GF-D8 (cell line): ENCODE measurements around the gene GFOD2.

ENCODE experiments used
- DNase-seq: peaks from one replicate; lab custom pipeline; 2025; lab: John Stamatoyannopoulos, UW

The GFOD2 gene

GRCh38 chr16:67731753-67732095 is 12.6 kb upstream of the GFOD2 start:
- DNase-seq = no peak

- no peak for DNase-seq
Observed at GRCh38 chr16:67731071-67731752, 12.1 kb upstream of the GFOD2 start.

GRCh38 chr16:67730326-67730725 is 11.2 kb upstream of the GFOD2 start:
- DNase-seq = no peak

GRCh38 chr16:67729636-67730248 is 10.6 kb upstream of the GFOD2 start:
- DNase-seq = no peak

GRCh38 chr16:67727521-67728485 is 8.7 kb upstream of the GFOD2 start:
- no peak for DNase-seq

- no peak for DNase-seq
Observed at GRCh38 chr16:67726106-67727034, 7.3 kb upstream of the GFOD2 start.

GRCh38 chr16:67723911-67724305 is 4.8 kb upstream of the GFOD2 start:
- no peak for DNase-seq

GRCh38 chr16:67723151-67723910 is 4.2 kb upstream of the GFOD2 start:
- no peak for DNase-seq

- no peak for DNase-seq
Observed at GRCh38 chr16:67720236-67720635, 1.1 kb upstream of the GFOD2 start.

GRCh38 chr16:67719778-67720144 is 645 bp upstream of the GFOD2 start:
- no peak for DNase-seq

- DNase-seq = no peak
Observed at GRCh38 chr16:67718668-67719047, 458 bp downstream of the GFOD2 start.

- no peak for DNase-seq
Observed at GRCh38 chr16:67716097-67716496, 3.0 kb downstream of the GFOD2 start.

GRCh38 chr16:67714522-67714921 is 4.6 kb downstream of the GFOD2 start:
- DNase-seq = no peak

GRCh38 chr16:67713647-67714273 is 5.4 kb downstream of the GFOD2 start:
- no peak for DNase-seq

GRCh38 chr16:67710607-67711006 is 8.5 kb downstream of the GFOD2 start:
- no peak for DNase-seq

- DNase-seq = no peak
Observed at GRCh38 chr16:67709050-67709449, 10.1 kb downstream of the GFOD2 start.

GRCh38 chr16:67708368-67708771 is 10.7 kb downstream of the GFOD2 start:
- no peak for DNase-seq

GRCh38 chr16:67707790-67708189 is 11.3 kb downstream of the GFOD2 start:
- no peak for DNase-seq

- no peak for DNase-seq
Observed at GRCh38 chr16:67707210-67707609, 11.9 kb downstream of the GFOD2 start.

GRCh38 chr16:67704110-67704509 is 15.0 kb downstream of the GFOD2 start:
- DNase-seq = no peak

GRCh38 chr16:67703626-67704025 is 15.5 kb downstream of the GFOD2 start:
- DNase-seq = no peak
